ENCODE data around the gene NFIL3. TPM values are rescaled to one million over a fixed set of nuclear protein-coding genes. Genes with fewer than 3 reads are reported as not detected.

Gene NFIL3
- total and polyA plus RNA-seq, 2 of the 8 experiments (the other 6 are each of a cell fraction or from before 2014, with no cell fraction given), result 3.4 to 13.5 TPM

- peak; percentile 47 to 92 for DNase-seq (ENCODE audit: low read depth in 1 of 2, low spot score in 2 of 2)
- no peak within 1 kb of the TSS for H3K14ac ChIP-seq (ENCODE audit: insufficient read length)
- peak within 1 kb of the TSS; percentile 79 for H3K18ac ChIP-seq (ENCODE audit: extremely low read depth, low read length)
- no peaks in the 10 kb centered on the region for H3K27me3 ChIP-seq (replicated peaks in 1 of 4; ENCODE audit: control insufficient read depth in 3 of 4, extremely low read depth in 1 of 4, insufficient read depth in 3 of 4, low read length in 3 of 4)
- no peak within 1 kb of the TSS for H2BK15ac ChIP-seq (ENCODE audit: low read length)
- peak within 1 kb of the TSS; percentile 79 to 89 for H3K4me2 ChIP-seq (ENCODE audit: insufficient read depth in 1 of 2, low read depth in 2 of 2, low read length in 2 of 2)
- H3K23me2 ChIP-seq (ENCODE audit: low read depth, low read length), result peaks cover 4% of the 10 kb centered on the region; the same call in 1 of the 2 replicates
- H3K56ac ChIP-seq (replicated peaks; ENCODE audit: insufficient read length, low read depth, low read length), result peak within 1 kb of the TSS; percentile 1
- peak within 1 kb of the TSS; percentile 88 to 99 (median 90) for H3K9ac ChIP-seq (replicated peaks in 1 of 4; ENCODE audit: extremely low read depth in 1 of 4, low read depth in 3 of 4, low read length in 3 of 4)
- peaks cover 7 to 12% of the 10 kb centered on the region in 2 experiments for H4K20me1 ChIP-seq (replicated peaks in 1 of 2; ENCODE audit: control insufficient read depth in 1 of 2, insufficient read depth in 2 of 2, low read length in 2 of 2)
- WGBS, 2 experiments (ENCODE audit: extremely low coverage in 1 of 2, insufficient coverage in 1 of 2, insufficient read length in 1 of 2, insufficient replicate concordance in 2 of 2, low coverage in 1 of 2, low lambda C conversion rate in 2 of 2, missing lambda C conversion rate in 1 of 2), result 1% methylated on average over 53 of the region's 82 CpGs; no CpG with 5 or more reads in 1 of the 2 experiments
- peaks cover 3 to 5% of the 10 kb centered on the region in 2 experiments; a peak in 3 of 4 replicates for H3K9me3 ChIP-seq (ENCODE audit: insufficient read depth in 2 of 2, low read depth in 1 of 2, low read length in 1 of 2)
- H2BK20ac ChIP-seq (ENCODE audit: low read length), result no peak within 1 kb of the TSS
- no peak within 1 kb of the TSS for H3K23ac ChIP-seq (ENCODE audit: insufficient read length)
- peaks cover 16 to 47% of the 10 kb centered on the region in 2 experiments for H3K79me2 ChIP-seq (ENCODE audit: control insufficient read depth in 1 of 2, insufficient read depth in 2 of 2, low read length in 2 of 2)
- peak within 1 kb of the TSS; percentile 30 for H2BK12ac ChIP-seq (ENCODE audit: low read depth, low read length)
- H3K4me1 ChIP-seq (replicated peaks in 1 of 4; ENCODE audit: control insufficient read depth in 3 of 4, insufficient read depth in 4 of 4, low read length in 3 of 4), result peaks cover 4 to 10% (median 9%) of the 10 kb centered on the region in 4 experiments; a peak in 6 of 7 replicates
- H3K4ac ChIP-seq (replicated peaks; ENCODE audit: insufficient read length, low read depth, low read length), result peak within 1 kb of the TSS; percentile 1
- H2AFZ ChIP-seq (ENCODE audit: low read length), result peak within 1 kb of the TSS; percentile 100
- no peak for FAIRE-seq
- H3K27ac ChIP-seq (ENCODE audit: low read depth, low read length), result peak within 1 kb of the TSS; percentile 85
- H4K5ac ChIP-seq (ENCODE audit: insufficient read length, low read depth, low read length), result peak within 1 kb of the TSS; percentile 91
- H2AK5ac ChIP-seq (ENCODE audit: low read depth, low read length), result no peak within 1 kb of the TSS
- ChIA-PET CTCF (ENCODE audit: partially characterized antibody) (interaction anchor here (1.0 to 1.9 kb wide), 4 partner anchors 15 to 328 kb away, joined by 3 to 6 read pairs (median 4); no protein-coding TSS in a partner anchor), POLR2A (ENCODE audit: partially characterized antibody) (interaction anchor here (0.7 to 2.0 kb wide), 11 partner anchors 11 to 353 kb away, joined by 3 to 7 read pairs (median 3); no protein-coding TSS in a partner anchor)
- H4K8ac ChIP-seq (ENCODE audit: extremely low read depth, insufficient read depth, low read length), result peak within 1 kb of the TSS; percentile 99
- H2BK5ac ChIP-seq (ENCODE audit: low read depth, low read length), result peak within 1 kb of the TSS; percentile 37
- no peak within 1 kb of the TSS for H2BK120ac ChIP-seq (replicated peaks; ENCODE audit: low read depth, low read length)
- peaks cover 0 to 10% (median 0%) of the 10 kb centered on the region in 4 experiments; a peak in 2 of 8 replicates for H3K36me3 ChIP-seq (ENCODE audit: control insufficient read depth in 2 of 4, insufficient read depth in 4 of 4, low read length in 3 of 4)
- H4K91ac ChIP-seq (replicated peaks; ENCODE audit: insufficient read length, low read length), result peak within 1 kb of the TSS; percentile 71
- H3K79me1 ChIP-seq (ENCODE audit: low read depth, low read length), result peaks cover 3% of the 10 kb centered on the region; the same call in 1 of the 2 replicates
- peak within 1 kb of the TSS; percentile 78 to 94 (median 91) for H3K4me3 ChIP-seq (ENCODE audit: extremely low read depth in 1 of 4, insufficient read depth in 2 of 4, low read depth in 3 of 4, low read length in 4 of 4)
- TF ChIP-seq BACH1 (IDR thresholded peaks at IDR 0.05; ENCODE audit: low read length) (no peak), HDAC6 (IDR thresholded peaks at IDR 0.05; ENCODE audit: low read depth, low read length) (no peak), SRF (IDR thresholded peaks at IDR 0.05; ENCODE audit: low read depth, low read length) (no peak), BCL11A (IDR thresholded peaks at IDR 0.05; ENCODE audit: low read depth in 2 of 2, low read length in 2 of 2) (no peak), SIRT6 (IDR thresholded peaks at IDR 0.05; ENCODE audit: low read length) (no peak), CREB1 (IDR thresholded peaks at IDR 0.05) (peak; percentile 87), TCF12 (IDR thresholded peaks at IDR 0.05; ENCODE audit: low read depth, low read length) (no peak), CBX5 (IDR thresholded peaks at IDR 0.05; ENCODE audit: low read depth, low read length) (no peak), USF2 (IDR thresholded peaks at IDR 0.05; ENCODE audit: low read length) (no peak), RAD21 (IDR thresholded peaks at IDR 0.05 in 1 of 2, conservative IDR thresholded peaks at IDR 0.05 in 1 of 2; ENCODE audit: low read depth in 2 of 2, low read length in 2 of 2) (peak in 1 of 2 experiments; percentile 14; a peak in 1 of 4 replicates)
Observed at GRCh38 chr9:91361291-91362050, 62.2 kb downstream of the NFIL3 start, which contains the start of gene AUH. Gene AUH (minus strand): TSS chr9:91361918. CDS start chr9:91361889, 29 bp downstream.

All from H1 (cell line).